K562 (cell line): ENCODE results near the gene ROR2. TPM values are rescaled to one million over a fixed set of nuclear protein-coding genes. Genes with fewer than 3 reads are reported as not detected.
A peak's percentile ranks its signal among the peaks of the same experiment; 100 is the strongest.

Experiments
- ATAC-seq: fragments of 200-7000 bp; cut with Tn5 transposase; 3 replicates; pipeline ENCODE4 v1.9.1; 2020; ENCODE audit warnings: moderate library complexity
- BruUV-seq: library from RNA; stranded (reverse); fragments of 400-500 nt; replicated peaks from 2 replicates; lab custom pipeline; 2021; lab: Mats Ljungman, UMichigan
- CTCF ChIA-PET: fragments of 300-600 bp; formaldehyde crosslinking; extraction: SDS; loops from one replicate; lab custom pipeline; 2021; ENCODE audit warnings: low intra/inter-chr PET ratio; lab: Yijun Ruan, JAX
- POLR2A ChIA-PET: fragments of 300-600, 350-650 bp; sonication (Branson Sonifier 250); formaldehyde crosslinking; extraction: SDS; loops from one replicate; lab custom pipeline; 2021; ENCODE audit warnings: antibody characterized with exemption, inconsistent platforms; lab: Yijun Ruan, JAX
- DNase-seq, 4 experiments: peaks; one replicate each; pipeline versions ENCODE4 v3.0.0 to v3.0.0-alpha.2; 2011 to 2018; ENCODE audit warnings: low spot score in 3 of 4, mixed read lengths in 3 of 4; ENCODE audit errors: extremely low read depth in 1 of 4
- FAIRE-seq: peaks from 2 replicates; lab custom pipeline; 2011; peaks lifted over from hg19 to GRCh38; lab: Jason Lieb, UNC
- H2AFZ ChIP-seq: 2 replicates; pipeline ENCODE4 v1.6.0; 2011; ENCODE audit warnings: low read depth, low read length, control low read depth, inconsistent platforms
- H3K27ac ChIP-seq: fragments of 200-600 bp; 3 replicates; pipeline ENCODE4 v1.8.0; 2011; ENCODE audit warnings: low read depth, mild to moderate bottlenecking, control low read depth, inconsistent platforms, low read length, moderate library complexity, mixed read lengths; ENCODE audit errors: extremely low read depth
- H3K27me3 ChIP-seq, 2 experiments: fragments of 300-600 bp in 1 of 2; 2 replicates in 1 of 2; 3 replicates in 1 of 2; pipeline versions ENCODE4 v1.6.0 to v1.8.0; 2011; ENCODE audit warnings: inconsistent platforms in 2 of 2, low read length in 2 of 2, mild to moderate bottlenecking in 1 of 2, mixed read lengths in 1 of 2, moderate library complexity in 1 of 2; ENCODE audit not compliant: control insufficient read depth in 2 of 2, insufficient read depth in 2 of 2
- H3K36me3 ChIP-seq: fragments of 300-600 bp; 3 replicates; pipeline ENCODE4 v1.8.0; 2011; ENCODE audit warnings: mild to moderate bottlenecking, low read length, inconsistent platforms; ENCODE audit not compliant: control insufficient read depth, insufficient read depth
- H3K4me1 ChIP-seq, 2 experiments: fragments of 200-600 bp in 1 of 2; replicated peaks in 1 of 2; 2 replicates in 1 of 2; 3 replicates in 1 of 2; pipeline versions ENCODE4 v1.5.1 to v1.8.0; 2011; ENCODE audit warnings: inconsistent platforms in 2 of 2, low read length in 2 of 2, mild to moderate bottlenecking in 1 of 2, mixed read lengths in 1 of 2, moderate library complexity in 1 of 2; ENCODE audit not compliant: control insufficient read depth in 2 of 2, insufficient read depth in 2 of 2
- H3K4me2 ChIP-seq: 2 replicates; pipeline ENCODE4 v1.6.1; 2011; ENCODE audit warnings: low read length, control low read depth, inconsistent platforms, mixed read lengths; ENCODE audit not compliant: insufficient read depth
- H3K4me3 ChIP-seq: fragments of 200-600 bp; sonication (generic), shearing (Covaris generic); 2 replicates; pipeline ENCODE4 v1.5.1; 2016; ENCODE audit warnings: control low read depth, inconsistent platforms
- H3K79me2 ChIP-seq: fragments of 200-600 bp; 3 replicates; pipeline ENCODE4 v1.8.0; 2011; ENCODE audit warnings: low read length, inconsistent platforms; ENCODE audit not compliant: control insufficient read depth, insufficient read depth
- H3K9ac ChIP-seq, 2 experiments: 2 replicates each; pipeline versions ENCODE4 v1.6.0 to v1.6.1; 2011; ENCODE audit warnings: low read depth in 2 of 2, low read length in 2 of 2, control low read depth in 1 of 2, inconsistent platforms in 1 of 2, mild to moderate bottlenecking in 1 of 2, mixed read lengths in 1 of 2; ENCODE audit not compliant: insufficient read depth in 1 of 2
- H3K9me1 ChIP-seq: one replicate; pipeline ENCODE4 v1.6.0; 2011; ENCODE audit warnings: inconsistent platforms, mild to moderate bottlenecking, low read length, moderate library complexity; ENCODE audit not compliant: control insufficient read depth, insufficient read depth
- H3K9me3 ChIP-seq: replicated peaks from 2 replicates; pipeline ENCODE4 v1.5.1; 2011; ENCODE audit warnings: low read depth, low read length, inconsistent platforms; ENCODE audit not compliant: control insufficient read depth, insufficient read depth
- H4K20me1 ChIP-seq: replicated peaks from 2 replicates; pipeline ENCODE4 v1.6.1; 2011; ENCODE audit warnings: low read length, inconsistent platforms, mixed read lengths; ENCODE audit not compliant: control insufficient read depth, insufficient read depth
- C11orf30 ChIP-seq: fragments of 450-650 bp; IDR thresholded peaks from 2 replicates; pipeline ENCODE4 v1.6.1; 2016; ENCODE audit warnings: low read depth, mild to moderate bottlenecking
- FOXK2 ChIP-seq, 2 experiments: fragments of 450-650 bp; IDR thresholded peaks in 1 of 2; conservative IDR thresholded peaks in 1 of 2; 2 replicates each; pipeline ENCODE4 v1.6.1; 2016; ENCODE audit warnings: low read depth in 2 of 2, mild to moderate bottlenecking in 1 of 2
- GATA2 ChIP-seq: sonication (generic); formaldehyde crosslinking; IDR thresholded peaks from 2 replicates; pipeline ENCODE4 v1.4.0; 2020; ENCODE audit warnings: mild to moderate bottlenecking, missing genetic modification reagents
- GTF2A2 ChIP-seq: IDR thresholded peaks from 2 replicates; pipeline ENCODE4 v1.6.1; 2016; ENCODE audit warnings: mild to moderate bottlenecking, missing genetic modification characterization, missing compliant biosample characterization
- NFATC3 ChIP-seq: fragments of 450-650 bp; IDR thresholded peaks from 2 replicates; pipeline ENCODE4 v1.6.1; 2017; ENCODE audit warnings: mild to moderate bottlenecking
- NFE2L1 ChIP-seq: fragments of 450-650 bp; IDR thresholded peaks from 2 replicates; pipeline ENCODE4 v1.6.1; 2016; ENCODE audit warnings: missing genetic modification characterization, low read depth, mild to moderate bottlenecking, missing compliant biosample characterization, moderate library complexity, borderline replicate concordance
- PHB2 ChIP-seq: fragments of 450-650 bp; IDR thresholded peaks from 2 replicates; pipeline ENCODE4 v1.6.1; 2017; ENCODE audit warnings: low read depth
- SAP30 ChIP-seq: fragments of 200-600 bp; sonication (generic); IDR thresholded peaks from 2 replicates; pipeline ENCODE4 v1.6.1; 2012; ENCODE audit warnings: borderline replicate concordance, low read depth, mild to moderate bottlenecking, moderate library complexity, low read length, control low read depth, inconsistent platforms; ENCODE audit not compliant: insufficient read depth, poor library complexity, severe bottlenecking
- ZNF316 ChIP-seq: fragments of 450-650 bp; IDR thresholded peaks from 2 replicates; pipeline ENCODE4 v1.6.1; 2016
- WGBS: fragments of 100-300 bp; shearing (Covaris generic); methylation state at CpG from one replicate; pipeline ENCODE4 v1.1.6; 2016; ENCODE audit warnings: low coverage, mixed read lengths; ENCODE audit not compliant: insufficient coverage; ENCODE audit errors: missing lambda C conversion rate; 5-methylcytosine and 5-hydroxymethylcytosine counted together
- in situ Hi-C: fragments of 300-500 bp; cut with MboI; formaldehyde crosslinking; loops from 4 replicates; pipeline ENCODE4 v1.15.0; 2018; ENCODE audit warnings: inconsistent platforms, mixed read lengths
- intact Hi-C: fragments of 100-400 bp; cut with micrococcal nuclease; formaldehyde crosslinking; loops from 2 replicates; pipeline ENCODE4 v1.14.2; 2022
- polyA plus RNA-seq, 8 experiments: library from polyadenylated mRNA; depleted of rRNA in 4 of 8; stranded (reverse) in 5 of 8; unstranded in 3 of 8; fragments of >200 nt; fragmentation: Nextera tagmentation in 2 of 8; fragmentation: Illumina TruSeq in 1 of 8; extraction: Ambion mirVana in 2 of 8; extraction: Trizol in 1 of 8; gene quantifications; 2 replicates each; pipeline versions ENCODE4 v1.2.1 to v1.2.3, GENCODE V29; 2011 to 2014; ENCODE audit warnings: inconsistent platforms in 1 of 8, missing spikeins in 1 of 8
- total RNA-seq, 7 experiments: library from RNA; depleted of rRNA in 6 of 7; stranded (reverse); fragments of >200 nt in 6 of 7; fragmentation: Illumina TruSeq in 2 of 7; extraction: Trizol in 2 of 7; gene quantifications; 2 replicates each; pipeline versions ENCODE4 v1.2.1 to v1.2.3, GENCODE V29; 2011 to 2021; ENCODE audit warnings: low replicate concordance in 1 of 7

Gene ROR2
- total and polyA plus RNA-seq, 9 of the 15 experiments (the other 6 are each of a cell fraction or from before 2014, with no cell fraction given): 5.6 to 33.8 (median 15.3) TPM

DNA sequence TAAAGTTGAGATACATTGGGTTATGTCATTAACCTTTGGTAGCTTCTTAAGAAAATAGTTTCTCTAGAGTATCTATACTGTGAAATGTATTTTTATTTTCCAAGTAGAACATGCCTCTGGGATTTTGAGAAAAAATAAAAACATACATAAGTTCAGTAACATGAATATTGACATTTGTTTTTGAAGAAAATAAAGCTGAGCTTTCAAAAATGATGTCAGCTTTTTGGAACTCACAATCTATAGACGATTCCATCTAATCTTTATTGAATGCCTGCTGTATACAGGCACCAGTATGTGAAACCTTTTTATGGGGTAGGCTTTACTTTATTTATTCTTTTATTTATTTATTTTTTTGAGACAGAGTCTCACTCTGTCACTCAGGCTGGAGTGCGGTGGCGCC is 350.5 kb downstream of the ROR2 start:
- Histone ChIP-seq H3K79me2 (no peaks in the 10 kb centered on the region), H3K9me1 (no peaks in the 10 kb centered on the region), H3K9me3 (no peaks in the 10 kb centered on the region), H3K27ac (no peak overlapping the region), H3K4me2 (no peak overlapping the region), H4K20me1 (no peaks in the 10 kb centered on the region), H3K9ac (no peak overlapping the region), H3K36me3 (no peaks in the 10 kb centered on the region), H3K4me3 (no peak overlapping the region), H3K27me3 (peaks cover 2 to 18% of the 10 kb centered on the region in 2 experiments; a peak in 3 of 5 replicates), H2AFZ (no peak overlapping the region), H3K4me1 (no peaks in the 10 kb centered on the region)
- intact Hi-C loops: no loop called here
- TF ChIP-seq NFE2L1 (tag): no peak
- TF ChIP-seq NFATC3: no peak
- TF ChIP-seq FOXK2 (conservative IDR thresholded peaks at IDR 0.05 in 1 of 2, IDR thresholded peaks at IDR 0.05 in 1 of 2; ENCODE audit: low read depth in 2 of 2): no peak
- no peak for TF ChIP-seq GTF2A2 (tag)
- TF ChIP-seq GATA2 (CRISPR knock-in tag): no peak
- no peak for TF ChIP-seq PHB2
- TF ChIP-seq SAP30: no peak
- TF ChIP-seq ZNF316: peak; percentile 77
- peak; percentile 34; the same call in 1 of the 2 replicates for TF ChIP-seq C11orf30
- ChIA-PET POLR2A (no interaction called here), CTCF (no interaction called here)
- ATAC-seq (no peak), DNase-seq (no peak), FAIRE-seq (no peak)
- BruUV-seq: no TSS peak
- in situ Hi-C loops: no loop called here
- 2% methylated on average over 3 of the region's 3 CpGs for WGBS
